Liver (tissue), 9 donors: ENCODE data around the gene FREY1. TPM values are rescaled to one million over a fixed set of nuclear protein-coding genes. Genes with fewer than 3 reads are reported as not detected.
"Not testable (repeated sequence)": the region's sequence is repeated elsewhere in the genome, so short reads cannot be mapped to it uniquely, and the experiment has no call there.

ENCODE experiments used
- DNase-seq: peaks from one replicate; pipeline ENCODE4 v3.0.0-alpha.2; 2017; ENCODE audit warnings: low spot score
- H3K27ac ChIP-seq, 2 donors: one replicate each; pipeline ENCODE4 v1.7.0; 2013; ENCODE audit warnings: inconsistent platforms in 2 of 2, low read length in 2 of 2, control low read depth in 1 of 2, low read depth in 1 of 2, mild to moderate bottlenecking in 1 of 2
- H3K27me3 ChIP-seq, 4 donors: one replicate each; pipeline versions ENCODE4 v1.6.1 to v1.7.0; 2013; ENCODE audit warnings: low read length in 3 of 4, inconsistent platforms in 1 of 4, mild to moderate bottlenecking in 1 of 4, moderate library complexity in 1 of 4; ENCODE audit not compliant: control insufficient read depth in 4 of 4, insufficient read depth in 4 of 4
- H3K36me3 ChIP-seq, 4 donors: one replicate each; pipeline versions ENCODE4 v1.6.1 to v1.7.0; 2013; ENCODE audit warnings: low read length in 3 of 4, mild to moderate bottlenecking in 3 of 4, low read depth in 1 of 4, moderate library complexity in 1 of 4; ENCODE audit not compliant: control insufficient read depth in 4 of 4, insufficient read depth in 3 of 4
- H3K4me1 ChIP-seq, 4 donors: one replicate each; pipeline versions ENCODE4 v1.6.1 to v1.7.0; 2013; ENCODE audit warnings: low read length in 3 of 4, mild to moderate bottlenecking in 3 of 4, moderate library complexity in 1 of 4; ENCODE audit not compliant: control insufficient read depth in 4 of 4, insufficient read depth in 4 of 4
- H3K4me3 ChIP-seq, 3 donors: one replicate each; pipeline versions ENCODE4 v1.6.1 to v1.7.0; 2013; ENCODE audit warnings: low read length in 3 of 3, control low read depth in 1 of 3, low read depth in 1 of 3, mild to moderate bottlenecking in 1 of 3
- H3K9ac ChIP-seq, 2 donors: one replicate each; pipeline ENCODE4 v1.7.0; 2013; ENCODE audit warnings: low read length in 2 of 2, mild to moderate bottlenecking in 2 of 2, moderate library complexity in 2 of 2, control low read depth in 1 of 2, low read depth in 1 of 2
- H3K9me3 ChIP-seq, 4 donors: one replicate each; pipeline versions ENCODE4 v1.6.1 to v1.7.0; 2013; ENCODE audit warnings: low read length in 3 of 4; ENCODE audit not compliant: control insufficient read depth in 4 of 4
- ATF3 ChIP-seq: IDR thresholded peaks from 2 replicates; pipeline ENCODE4 v1.6.1; 2016; ENCODE audit warnings: antibody characterized with exemption
- CTCF ChIP-seq: fragments of 150-350 bp; IDR thresholded peaks from 2 replicates; pipeline ENCODE4 v1.5.1; 2017; ENCODE audit warnings: improper control_type of control experiment, low read depth, low read length; ENCODE audit not compliant: missing input control
- EGR1 ChIP-seq, 2 donors: IDR thresholded peaks; 2 replicates each; pipeline ENCODE4 v1.6.1; 2016 to 2018; ENCODE audit warnings: antibody characterized with exemption in 2 of 2, low read depth in 2 of 2
- FOXA1 ChIP-seq: IDR thresholded peaks from 2 replicates; pipeline ENCODE4 v1.6.1; 2016; ENCODE audit warnings: antibody characterized with exemption
- FOXA2 ChIP-seq: IDR thresholded peaks from 2 replicates; pipeline ENCODE4 v1.6.1; 2016; ENCODE audit warnings: antibody characterized with exemption
- GABPA ChIP-seq, 2 donors: IDR thresholded peaks in 1 of 2; conservative IDR thresholded peaks in 1 of 2; 2 replicates each; pipeline ENCODE4 v1.6.1; 2016; ENCODE audit warnings: antibody characterized with exemption in 2 of 2, mild to moderate bottlenecking in 1 of 2, moderate library complexity in 1 of 2
- HNF4A ChIP-seq, 2 donors: conservative IDR thresholded peaks; 2 replicates each; pipeline ENCODE4 v1.6.1; 2016; ENCODE audit warnings: antibody characterized with exemption in 2 of 2, mild to moderate bottlenecking in 2 of 2
- NR2F2 ChIP-seq: IDR thresholded peaks from 2 replicates; pipeline ENCODE4 v1.6.1; 2016; ENCODE audit warnings: antibody characterized with exemption
- RAD21 ChIP-seq, 2 donors: IDR thresholded peaks; 2 replicates each; pipeline ENCODE4 v1.6.1; 2016; ENCODE audit warnings: antibody characterized with exemption in 2 of 2, mild to moderate bottlenecking in 2 of 2
- REST ChIP-seq: IDR thresholded peaks from 2 replicates; pipeline ENCODE4 v1.6.1; 2016; ENCODE audit warnings: antibody characterized with exemption, mild to moderate bottlenecking
- RXRA ChIP-seq, 2 donors: IDR thresholded peaks; 2 replicates each; pipeline ENCODE4 v1.6.1; 2017 to 2018; ENCODE audit warnings: antibody characterized with exemption in 2 of 2, mild to moderate bottlenecking in 1 of 2
- SP1 ChIP-seq: IDR thresholded peaks from 2 replicates; pipeline ENCODE4 v1.6.1; 2018; ENCODE audit warnings: antibody characterized with exemption, mild to moderate bottlenecking
- TAF1 ChIP-seq: conservative IDR thresholded peaks from 2 replicates; pipeline ENCODE4 v1.6.1; 2016; ENCODE audit warnings: antibody characterized with exemption, mild to moderate bottlenecking
- YY1 ChIP-seq: IDR thresholded peaks from 2 replicates; pipeline ENCODE4 v1.6.1; 2016; ENCODE audit warnings: antibody characterized with exemption, mild to moderate bottlenecking
- WGBS: extraction: QIAGEN DNeasy Blood & Tissue Kit; methylation state at CpG from one replicate; pipeline ENCODE4 v1.1.7; 2013; 5-methylcytosine and 5-hydroxymethylcytosine counted together
- polyA plus RNA-seq, 2 donors: library from polyadenylated mRNA; stranded (reverse) in 1 of 2; unstranded in 1 of 2; fragments of 200-250 nt in 1 of 2; fragments of >200 nt in 1 of 2; fragmentation: Nextera tagmentation in 1 of 2; extraction: Ambion mirVana in 1 of 2; gene quantifications; one replicate each; pipeline versions ENCODE4 v1.2.1 to v1.2.3, GENCODE V29; 2013 to 2015
- total RNA-seq, 2 donors: library from RNA; depleted of rRNA; stranded (reverse); fragments of >200 nt; gene quantifications; one replicate each; pipeline ENCODE4 v1.2.3, GENCODE V29; 2014
- donor health status: healthy.
- donor health status: healthy.
- donor health status: healthy.
- donor health status: healthy.
- donor health status: healthy.

The FREY1 gene
- total and polyA plus RNA-seq, 4 donors: 0.18 to 2.1 (median 0.75) TPM; not detected in 1

- WGBS: 82% methylated on average over 8 of the region's 8 CpGs
- DNase-seq: no peak
- TF ChIP-seq RAD21 (IDR thresholded peaks at IDR 0.05) (no peak), CTCF (no peak), FOXA1 (no peak), FOXA2 (no peak), SP1 (no peak), TAF1 (no peak), HNF4A (conservative IDR thresholded peaks at IDR 0.05) (no peak), EGR1 (IDR thresholded peaks at IDR 0.05; ENCODE audit: low read depth in 2 of 2) (no peak), ATF3 (no peak), NR2F2 (no peak), GABPA (IDR thresholded peaks at IDR 0.05 in 1 of 2, conservative IDR thresholded peaks at IDR 0.05 in 1 of 2) (no peak), RXRA (IDR thresholded peaks at IDR 0.05) (no peak), REST (no peak)
- H3K4me3 ChIP-seq: no peak overlapping the region
- H3K27me3 ChIP-seq: no peaks in the 10 kb centered on the region
- H3K4me1 ChIP-seq: peaks cover under 1 to 11% (median 4%) of the 10 kb centered on the region in 4 donors
- H3K9ac ChIP-seq: no peak overlapping the region
- H3K9me3 ChIP-seq: no peaks in the 10 kb centered on the region
- no peak overlapping the region for H3K27ac ChIP-seq
- peaks cover 7 to 20% (median 13%) of the 10 kb centered on the region in 4 donors for H3K36me3 ChIP-seq
Observed at GRCh38 chr11:45907911-45908370, 870 bp upstream of the FREY1 start.

GRCh38 chr11:45906096-45906682, 882 bp downstream of the FREY1 start:
- H3K27ac ChIP-seq: no peak overlapping the region
- H3K4me3 ChIP-seq: no peak overlapping the region
- H3K36me3 ChIP-seq: peaks cover 6 to 17% (median 11%) of the 10 kb centered on the region in 4 donors
- H3K27me3 ChIP-seq: no peaks in the 10 kb centered on the region
- H3K4me1 ChIP-seq: no peaks in the 10 kb centered on the region
- no peak overlapping the region for H3K9ac ChIP-seq
- DNase-seq: no peak
- TF ChIP-seq YY1: no peak
- TF ChIP-seq GABPA (IDR thresholded peaks at IDR 0.05 in 1 of 2, conservative IDR thresholded peaks at IDR 0.05 in 1 of 2): no peak
- TF ChIP-seq SP1: no peak
- H3K9me3 ChIP-seq: no peaks in the 10 kb centered on the region
- 71% methylated on average over 19 of the region's 19 CpGs for WGBS

GRCh38 chr11:45905576-45905975, 1.5 kb downstream of the FREY1 start:
- not testable (repeated sequence) for H3K9me3 ChIP-seq, H3K4me3 ChIP-seq, H3K27ac ChIP-seq, H3K9ac ChIP-seq, H3K4me1 ChIP-seq, H3K27me3 ChIP-seq, DNase-seq
- peaks cover 6 to 11% (median 7%) of the 10 kb centered on the region in 4 donors for H3K36me3 ChIP-seq
- 81% methylated on average over 6 of the region's 6 CpGs for WGBS
